PC-9 (cell line): ENCODE results near the gene SYT4. TPM values are rescaled to one million over a fixed set of nuclear protein-coding genes. Genes with fewer than 3 reads are reported as not detected.

Source experiments
- BruUV-seq: library from RNA; stranded (reverse); fragments of 400-500 nt; replicated peaks from 2 replicates; lab custom pipeline; 2021; lab: Mats Ljungman, UMichigan
- CTCF ChIA-PET: fragments of 300-600 bp; sonication (Branson Sonifier 250); formaldehyde crosslinking; loops from one replicate; lab custom pipeline; 2022; ENCODE audit warnings: antibody characterized with exemption; lab: Charles Lee
- POLR2A ChIA-PET: fragments of 300-600 bp; sonication (Branson Sonifier 250); formaldehyde crosslinking; loops from one replicate; lab custom pipeline; 2022; ENCODE audit warnings: antibody characterized with exemption; ENCODE audit not compliant: unreplicated experiment; lab: Charles Lee
- DNase-seq, 2 experiments: peaks; one replicate each; pipeline versions ENCODE4 v3.0.0 to v3.0.0-alpha.2; 2015 to 2022; ENCODE audit warnings: mixed read lengths in 1 of 2
- H2AFZ ChIP-seq: fragments of 200-600 bp; sonication (generic); 2 replicates; pipeline ENCODE4 v1.8.1; 2017; ENCODE audit warnings: antibody characterized with exemption
- H3F3A ChIP-seq: fragments of 200-600 bp; sonication (generic); 2 replicates; pipeline ENCODE4 v1.8.1; 2017; ENCODE audit warnings: antibody characterized with exemption, mild to moderate bottlenecking, low read depth; ENCODE audit not compliant: insufficient read depth
- H3K27ac ChIP-seq: fragments of 200-600 bp; sonication (generic); 2 replicates; pipeline ENCODE4 v1.6.1; 2016; ENCODE audit warnings: mixed run types
- H3K27me3 ChIP-seq: fragments of 200-600 bp; sonication (generic); 2 replicates; pipeline ENCODE4 v1.6.1; 2016; ENCODE audit warnings: low read depth, mixed run types; ENCODE audit not compliant: insufficient read depth
- H3K36me3 ChIP-seq: fragments of 200-600 bp; sonication (generic); 2 replicates; pipeline ENCODE4 v1.6.1; 2016; ENCODE audit warnings: low read depth, mixed run types
- H3K4me1 ChIP-seq: fragments of 200-600 bp; sonication (generic); replicated peaks from 2 replicates; pipeline ENCODE4 v1.6.1; 2016; ENCODE audit warnings: mixed run types; ENCODE audit not compliant: insufficient read depth
- H3K4me2 ChIP-seq: fragments of 200-600 bp; sonication (generic); 2 replicates; pipeline ENCODE4 v1.6.1; 2017; ENCODE audit warnings: mixed run types
- H3K4me3 ChIP-seq: fragments of 200-600 bp; sonication (generic); 2 replicates; pipeline ENCODE4 v1.6.1; 2016; ENCODE audit warnings: mixed run types
- H3K79me2 ChIP-seq: fragments of 200-600 bp; sonication (generic); 2 replicates; pipeline ENCODE4 v1.6.1; 2017; ENCODE audit warnings: low read depth, mixed run types
- H3K9me2 ChIP-seq: fragments of 200-600 bp; sonication (generic); 2 replicates; pipeline ENCODE4 v1.8.1; 2017; ENCODE audit warnings: mild to moderate bottlenecking; ENCODE audit not compliant: insufficient read depth
- H3K9me3 ChIP-seq: fragments of 200-600 bp; sonication (generic); 2 replicates; pipeline ENCODE4 v1.8.1; 2016; ENCODE audit warnings: low read depth; ENCODE audit not compliant: insufficient read depth
- H4K20me1 ChIP-seq: fragments of 200-600 bp; sonication (generic); 2 replicates; pipeline ENCODE4 v1.8.1; 2017; ENCODE audit not compliant: insufficient read depth
- EZH2 ChIP-seq: fragments of 200-600 bp; sonication (generic); IDR thresholded peaks from 2 replicates; pipeline ENCODE4 v1.8.0; 2017; ENCODE audit warnings: antibody characterized with exemption, low read depth
- intact Hi-C: fragments of 100-400 bp; cut with micrococcal nuclease; formaldehyde crosslinking; loops from one replicate; pipeline ENCODE4 v1.10.0; 2022; ENCODE audit not compliant: unreplicated experiment
- total RNA-seq: library from RNA; stranded (reverse); gene quantifications from 2 replicates; pipeline ENCODE4 v1.2.3, GENCODE V29; 2021
- TF ChIP-seq, protein P1 (sequence below): fragments of 200-600 bp; sonication (generic); conservative IDR thresholded peaks from 2 replicates; pipeline ENCODE4 v1.6.1; 2017; ENCODE audit warnings: mixed run types, antibody characterized with exemption, mild to moderate bottlenecking, moderate library complexity

SYT4 gene
- total RNA-seq, 1 experiment from 2014 or later, result not detected

DNA sequence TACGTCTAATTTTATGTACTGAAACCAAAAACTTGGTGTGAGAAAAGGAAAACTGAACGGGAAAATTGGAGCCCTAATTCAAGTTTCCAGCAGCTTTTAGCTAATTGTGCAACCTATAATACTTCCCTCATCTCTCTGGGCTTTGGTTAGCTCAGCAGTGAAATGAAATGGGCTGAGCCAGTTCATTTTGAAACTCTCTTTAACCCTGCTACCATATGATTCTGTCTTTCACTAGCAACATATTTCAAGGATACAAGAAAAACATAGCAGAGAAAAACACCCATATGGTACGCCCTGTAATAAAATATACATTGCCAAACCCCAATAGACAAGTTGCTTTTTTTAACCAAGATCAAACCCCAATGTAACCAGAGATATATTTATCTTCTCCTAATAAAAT, 799 bp downstream of the SYT4 start:
- Histone ChIP-seq H3K36me3 (no peaks in the 10 kb centered on the region), H2AFZ (no peak overlapping the region), H4K20me1 (no peaks in the 10 kb centered on the region), H3K4me2 (no peak overlapping the region), H3K4me3 (no peak overlapping the region), H3K9me3 (no peaks in the 10 kb centered on the region), H3K27ac (no peak overlapping the region), H3K79me2 (no peaks in the 10 kb centered on the region), H3K9me2 (no peaks in the 10 kb centered on the region), H3K27me3 (no peaks in the 10 kb centered on the region), H3F3A (no peaks in the 10 kb centered on the region), H3K4me1 (no peaks in the 10 kb centered on the region)
- BruUV-seq, result no TSS peak
- POLR2A ChIA-PET, result no interaction called here
- TF ChIP-seq EZH2, result no peak
- TF ChIP-seq, protein P1, sequence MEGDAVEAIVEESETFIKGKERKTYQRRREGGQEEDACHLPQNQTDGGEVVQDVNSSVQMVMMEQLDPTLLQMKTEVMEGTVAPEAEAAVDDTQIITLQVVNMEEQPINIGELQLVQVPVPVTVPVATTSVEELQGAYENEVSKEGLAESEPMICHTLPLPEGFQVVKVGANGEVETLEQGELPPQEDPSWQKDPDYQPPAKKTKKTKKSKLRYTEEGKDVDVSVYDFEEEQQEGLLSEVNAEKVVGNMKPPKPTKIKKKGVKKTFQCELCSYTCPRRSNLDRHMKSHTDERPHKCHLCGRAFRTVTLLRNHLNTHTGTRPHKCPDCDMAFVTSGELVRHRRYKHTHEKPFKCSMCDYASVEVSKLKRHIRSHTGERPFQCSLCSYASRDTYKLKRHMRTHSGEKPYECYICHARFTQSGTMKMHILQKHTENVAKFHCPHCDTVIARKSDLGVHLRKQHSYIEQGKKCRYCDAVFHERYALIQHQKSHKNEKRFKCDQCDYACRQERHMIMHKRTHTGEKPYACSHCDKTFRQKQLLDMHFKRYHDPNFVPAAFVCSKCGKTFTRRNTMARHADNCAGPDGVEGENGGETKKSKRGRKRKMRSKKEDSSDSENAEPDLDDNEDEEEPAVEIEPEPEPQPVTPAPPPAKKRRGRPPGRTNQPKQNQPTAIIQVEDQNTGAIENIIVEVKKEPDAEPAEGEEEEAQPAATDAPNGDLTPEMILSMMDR, result no peak
- intact Hi-C loops, result no loop called here
- CTCF ChIA-PET, result no interaction called here
- DNase-seq, result no peak

DNA sequence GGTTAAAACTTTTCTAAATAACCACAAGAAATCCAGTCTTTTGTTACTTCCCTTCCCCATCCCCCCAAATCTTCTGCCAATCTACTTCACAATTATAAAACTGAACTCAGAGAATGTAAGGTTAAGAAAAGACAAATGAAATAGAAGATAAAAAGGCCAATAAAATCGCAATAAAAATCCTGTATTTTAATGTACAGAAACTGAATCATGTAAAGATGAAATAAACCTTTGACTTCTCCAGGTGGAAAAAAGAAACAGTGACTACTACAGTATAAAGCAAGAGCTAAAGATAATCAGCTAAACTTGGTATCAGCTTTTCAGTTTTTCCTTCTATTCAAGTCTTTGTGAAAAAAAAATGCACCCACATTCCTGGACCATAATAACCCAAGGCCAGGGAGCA, 1.7 kb downstream of the SYT4 start:
- Histone ChIP-seq H3K4me1 (no peaks in the 10 kb centered on the region), H3K9me3 (no peaks in the 10 kb centered on the region), H2AFZ (no peak overlapping the region), H3K79me2 (no peaks in the 10 kb centered on the region), H3K4me3 (no peak overlapping the region), H3K9me2 (no peaks in the 10 kb centered on the region), H3K36me3 (no peaks in the 10 kb centered on the region), H3K27ac (no peak overlapping the region), H3F3A (no peaks in the 10 kb centered on the region), H3K27me3 (no peaks in the 10 kb centered on the region), H3K4me2 (no peak overlapping the region), H4K20me1 (no peaks in the 10 kb centered on the region)
- ChIA-PET CTCF (no interaction called here), POLR2A (no interaction called here)
- no peak for DNase-seq
- intact Hi-C loops, result no loop called here
- TF ChIP-seq, protein P1, result no peak
- no peak for TF ChIP-seq EZH2
- BruUV-seq, result no TSS peak

DNA sequence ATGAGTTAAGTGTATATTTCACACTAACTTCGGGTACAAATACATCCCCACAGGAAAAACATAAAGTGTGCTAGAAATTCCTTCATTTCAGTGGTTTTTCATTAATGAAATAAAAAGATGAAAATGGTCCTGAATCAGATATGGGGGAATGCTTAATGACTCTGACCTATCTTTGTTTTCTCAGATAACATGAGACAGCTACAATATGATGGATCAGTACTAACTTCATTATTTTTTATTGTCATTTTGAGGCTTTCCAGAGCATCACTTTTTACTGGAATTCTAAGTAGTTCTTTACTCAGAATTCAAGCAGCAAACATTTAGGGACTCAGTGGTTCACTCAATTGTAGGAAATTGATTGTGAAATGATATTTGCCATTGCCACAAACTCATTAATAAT, 2.8 kb downstream of the SYT4 start:
- Histone ChIP-seq H3K9me3 (no peaks in the 10 kb centered on the region), H3K79me2 (no peaks in the 10 kb centered on the region), H4K20me1 (no peaks in the 10 kb centered on the region), H2AFZ (no peak overlapping the region), H3K4me3 (no peak overlapping the region), H3K27me3 (no peaks in the 10 kb centered on the region), H3K9me2 (no peaks in the 10 kb centered on the region), H3K36me3 (no peaks in the 10 kb centered on the region), H3F3A (no peaks in the 10 kb centered on the region), H3K4me1 (no peaks in the 10 kb centered on the region), H3K27ac (no peak overlapping the region), H3K4me2 (no peak overlapping the region)
- CTCF ChIA-PET, result no interaction called here
- POLR2A ChIA-PET, result no interaction called here
- DNase-seq, result no peak
- BruUV-seq, result no TSS peak
- intact Hi-C loops, result loop anchor here (5.0 kb wide), 2 partner anchors 977 to 1222 kb away; no protein-coding TSS in a partner anchor
- no peak for TF ChIP-seq EZH2
- TF ChIP-seq, protein P1, result no peak
